GM12873 (cell line): ENCODE measurements around the gene DYSF.

Source experiments
- TF ChIP-seq, protein P1 (sequence below): IDR thresholded peaks from 2 replicates; pipeline ENCODE4 v1.5.1; 2012; ENCODE audit warnings: low read depth, mild to moderate bottlenecking, moderate library complexity, low read length, control low read depth; ENCODE audit not compliant: insufficient read depth; ENCODE audit errors: missing control alignments

Gene DYSF

GRCh38 chr2:71423817-71424420, 29.4 kb upstream of the DYSF start:
- TF ChIP-seq, protein P1, sequence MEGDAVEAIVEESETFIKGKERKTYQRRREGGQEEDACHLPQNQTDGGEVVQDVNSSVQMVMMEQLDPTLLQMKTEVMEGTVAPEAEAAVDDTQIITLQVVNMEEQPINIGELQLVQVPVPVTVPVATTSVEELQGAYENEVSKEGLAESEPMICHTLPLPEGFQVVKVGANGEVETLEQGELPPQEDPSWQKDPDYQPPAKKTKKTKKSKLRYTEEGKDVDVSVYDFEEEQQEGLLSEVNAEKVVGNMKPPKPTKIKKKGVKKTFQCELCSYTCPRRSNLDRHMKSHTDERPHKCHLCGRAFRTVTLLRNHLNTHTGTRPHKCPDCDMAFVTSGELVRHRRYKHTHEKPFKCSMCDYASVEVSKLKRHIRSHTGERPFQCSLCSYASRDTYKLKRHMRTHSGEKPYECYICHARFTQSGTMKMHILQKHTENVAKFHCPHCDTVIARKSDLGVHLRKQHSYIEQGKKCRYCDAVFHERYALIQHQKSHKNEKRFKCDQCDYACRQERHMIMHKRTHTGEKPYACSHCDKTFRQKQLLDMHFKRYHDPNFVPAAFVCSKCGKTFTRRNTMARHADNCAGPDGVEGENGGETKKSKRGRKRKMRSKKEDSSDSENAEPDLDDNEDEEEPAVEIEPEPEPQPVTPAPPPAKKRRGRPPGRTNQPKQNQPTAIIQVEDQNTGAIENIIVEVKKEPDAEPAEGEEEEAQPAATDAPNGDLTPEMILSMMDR = no peak

DNA sequence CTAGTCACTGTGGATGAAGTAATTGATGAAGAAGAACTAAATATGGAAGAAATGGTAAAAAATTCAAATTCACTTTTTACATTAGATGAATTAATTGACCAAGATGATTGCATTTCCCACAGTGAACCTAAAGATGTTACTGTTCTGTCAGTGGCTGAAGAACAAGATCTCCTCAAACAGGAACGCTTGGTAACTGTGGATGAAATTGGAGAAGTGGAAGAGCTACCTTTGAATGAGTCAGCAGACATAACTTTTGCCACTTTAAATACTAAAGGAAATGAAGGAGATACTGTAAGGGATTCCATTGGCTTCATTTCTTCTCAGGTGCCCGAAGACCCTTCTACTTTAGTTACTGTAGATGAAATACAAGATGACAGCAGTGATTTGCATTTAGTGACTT, 26.6 kb upstream of the DYSF start:
- TF ChIP-seq, protein P1 = no peak

- TF ChIP-seq, protein P1 = no peak
These were observed 24.6 kb upstream of the DYSF start for GRCh38 chr2:71428472-71429383.

- TF ChIP-seq, protein P1 = no peak
These were observed 6.9 kb upstream of the DYSF start for GRCh38 chr2:71446505-71446904.

DNA sequence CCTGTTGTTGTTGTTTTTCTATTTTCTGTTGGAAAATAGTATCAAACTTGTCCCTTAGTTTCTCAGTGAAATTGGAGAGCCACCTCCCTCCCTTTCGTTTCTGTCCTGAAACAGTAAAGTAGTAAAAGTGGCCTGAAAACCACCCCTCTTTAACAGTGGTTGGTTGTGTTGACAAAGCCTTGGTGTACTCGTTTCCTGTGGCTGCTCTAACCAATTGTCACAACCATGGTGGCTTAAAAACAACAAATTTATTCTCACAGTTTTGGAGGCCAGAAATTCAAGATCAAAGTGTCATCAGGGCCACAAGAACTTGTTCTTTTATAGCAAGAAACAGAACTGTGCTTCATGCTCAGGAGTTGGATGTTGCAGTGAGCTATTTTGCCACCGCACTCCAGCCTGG, 4.0 kb upstream of the DYSF start:
- TF ChIP-seq, protein P1 = no peak

DNA sequence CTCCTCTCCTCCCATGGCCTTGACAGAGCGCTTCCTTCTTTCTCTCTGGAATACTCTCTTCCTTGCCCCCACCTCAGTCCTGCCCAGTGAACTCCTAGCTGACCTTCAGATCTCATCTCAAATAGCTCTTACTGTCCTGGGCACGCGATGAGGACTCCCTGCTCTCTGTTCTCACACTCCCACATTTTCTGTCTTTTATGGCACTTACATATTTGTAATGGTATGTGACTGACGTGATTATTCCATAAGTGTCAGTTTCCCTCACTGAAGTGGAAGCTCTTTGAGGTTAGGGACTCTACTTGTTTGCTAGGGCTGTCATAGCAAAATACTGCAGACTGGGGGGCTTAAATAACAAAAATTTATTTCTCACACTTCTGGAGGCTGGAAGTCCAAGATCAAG, 1.7 kb upstream of the DYSF start:
- TF ChIP-seq, protein P1 = no peak

- TF ChIP-seq, protein P1 = peak; percentile 22
These were observed 796 bp upstream of the DYSF start for GRCh38 chr2:71452565-71452964.
